H1 (cell line): ENCODE results near the gene SEMA3G. TPM values are rescaled to one million over a fixed set of nuclear protein-coding genes. Genes with fewer than 3 reads are reported as not detected.

Experiments used
- CTCF ChIA-PET: fragments of 300-600 bp; sonication (Branson Sonifier 250); formaldehyde crosslinking; loops from one replicate; lab custom pipeline; 2021; ENCODE audit not compliant: partially characterized antibody; lab: Charles Lee
- POLR2A ChIA-PET: fragments of 300-600 bp; sonication (Branson Sonifier 250); formaldehyde crosslinking; loops from one replicate; lab custom pipeline; 2021; ENCODE audit warnings: inconsistent platforms; ENCODE audit not compliant: partially characterized antibody; lab: Charles Lee
- DNase-seq, 2 experiments: peaks; one replicate each; pipeline versions ENCODE4 v3.0.0 to v3.0.0-alpha.2; 2010 to 2022; ENCODE audit warnings: low spot score in 2 of 2, low read depth in 1 of 2, mixed read lengths in 1 of 2
- FAIRE-seq: peaks from 2 replicates; lab custom pipeline; 2011; peaks lifted over from hg19 to GRCh38; lab: Jason Lieb, UNC
- H2AFZ ChIP-seq: 2 replicates; pipeline ENCODE4 v1.8.1; 2012; ENCODE audit warnings: low read length, inconsistent platforms
- H2AK5ac ChIP-seq: 2 replicates; pipeline ENCODE4 v1.6.1; 2013; ENCODE audit warnings: low read depth, low read length
- H2BK120ac ChIP-seq: replicated peaks from 2 replicates; pipeline ENCODE3; 2013; ENCODE audit warnings: low read depth, low read length, inconsistent platforms
- H2BK12ac ChIP-seq: 2 replicates; pipeline ENCODE4 v1.6.1; 2013; ENCODE audit warnings: low read depth, low read length
- H2BK15ac ChIP-seq: 2 replicates; pipeline ENCODE4 v1.6.1; 2013; ENCODE audit warnings: low read length
- H2BK20ac ChIP-seq: 2 replicates; pipeline ENCODE4 v1.6.1; 2013; ENCODE audit warnings: low read length
- H2BK5ac ChIP-seq: 2 replicates; pipeline ENCODE4 v1.6.1; 2013; ENCODE audit warnings: low read depth, low read length
- H3K14ac ChIP-seq: 2 replicates; pipeline ENCODE4 v1.6.1; 2013; ENCODE audit warnings: inconsistent platforms; ENCODE audit not compliant: insufficient read length
- H3K18ac ChIP-seq: 2 replicates; pipeline ENCODE4 v1.6.1; 2013; ENCODE audit warnings: low read length; ENCODE audit errors: extremely low read depth
- H3K23ac ChIP-seq: 2 replicates; pipeline ENCODE4 v1.6.1; 2013; ENCODE audit warnings: inconsistent platforms; ENCODE audit not compliant: insufficient read length
- H3K23me2 ChIP-seq: 2 replicates; pipeline ENCODE4 v1.6.1; 2013; ENCODE audit warnings: low read depth, low read length
- H3K27ac ChIP-seq: 2 replicates; pipeline ENCODE4 v1.6.1; 2011; ENCODE audit warnings: low read depth, low read length, inconsistent platforms
- H3K27me3 ChIP-seq, 4 experiments: replicated peaks in 1 of 4; 1 replicate in 1 of 4; 2 replicates in 3 of 4; pipeline versions ENCODE4 v1.6.1 to v1.8.1; 2011 to 2013; ENCODE audit warnings: low read length in 3 of 4, mild to moderate bottlenecking in 3 of 4, inconsistent platforms in 2 of 4, mixed read lengths in 2 of 4, moderate library complexity in 1 of 4; ENCODE audit not compliant: control insufficient read depth in 3 of 4, insufficient read depth in 3 of 4; ENCODE audit errors: extremely low read depth in 1 of 4
- H3K36me3 ChIP-seq, 4 experiments: 2 replicates each; pipeline versions ENCODE4 v1.6.1 to v1.8.1; 2011 to 2013; ENCODE audit warnings: mild to moderate bottlenecking in 4 of 4, low read length in 3 of 4, moderate library complexity in 2 of 4, control low read depth in 1 of 4, inconsistent platforms in 1 of 4; ENCODE audit not compliant: insufficient read depth in 4 of 4, control insufficient read depth in 2 of 4
- H3K4ac ChIP-seq: replicated peaks from 2 replicates; pipeline ENCODE3; 2013; ENCODE audit warnings: low read length, low read depth, mixed read lengths, inconsistent platforms; ENCODE audit not compliant: insufficient read length
- H3K4me1 ChIP-seq, 4 experiments: replicated peaks in 1 of 4; 1 replicate in 1 of 4; 2 replicates in 3 of 4; pipeline versions ENCODE4 v1.6.1 to v1.8.1; 2011 to 2013; ENCODE audit warnings: low read length in 3 of 4, inconsistent platforms in 2 of 4, mixed read lengths in 1 of 4; ENCODE audit not compliant: insufficient read depth in 4 of 4, control insufficient read depth in 3 of 4
- H3K4me2 ChIP-seq, 2 experiments: 2 replicates each; pipeline versions ENCODE4 v1.6.1 to v1.8.1; 2011 to 2013; ENCODE audit warnings: low read depth in 2 of 2, low read length in 2 of 2, control low read depth in 1 of 2, inconsistent platforms in 1 of 2, mild to moderate bottlenecking in 1 of 2; ENCODE audit not compliant: insufficient read depth in 1 of 2
- H3K4me3 ChIP-seq, 4 experiments: fragments of 200-600, 300-600 bp in 1 of 4; sonication (generic), shearing (Covaris generic), sonication (Bioruptor Twin) in 1 of 4; 2 replicates each; pipeline versions ENCODE4 v1.5.1 to v1.8.1; 2011 to 2016; ENCODE audit warnings: low read length in 4 of 4, low read depth in 3 of 4, control low read depth in 2 of 4, inconsistent platforms in 2 of 4, mild to moderate bottlenecking in 2 of 4, mixed read lengths in 1 of 4, moderate library complexity in 1 of 4; ENCODE audit not compliant: insufficient read depth in 2 of 4; ENCODE audit errors: extremely low read depth in 1 of 4
- H3K56ac ChIP-seq: replicated peaks from 2 replicates; pipeline ENCODE3; 2013; ENCODE audit warnings: low read depth, mild to moderate bottlenecking, mixed read lengths, low read length, inconsistent platforms; ENCODE audit not compliant: insufficient read length
- H3K79me1 ChIP-seq: 2 replicates; pipeline ENCODE4 v1.6.1; 2013; ENCODE audit warnings: low read depth, low read length, control low read depth
- H3K79me2 ChIP-seq, 2 experiments: 2 replicates each; pipeline versions ENCODE4 v1.6.1 to v1.8.1; 2012 to 2013; ENCODE audit warnings: low read length in 2 of 2, mild to moderate bottlenecking in 2 of 2, inconsistent platforms in 1 of 2; ENCODE audit not compliant: insufficient read depth in 2 of 2, control insufficient read depth in 1 of 2
- H3K9ac ChIP-seq, 4 experiments: replicated peaks in 1 of 4; 1 replicate in 1 of 4; 2 replicates in 3 of 4; pipeline versions ENCODE4 v1.6.1 to v1.8.1; 2011 to 2013; ENCODE audit warnings: low read depth in 3 of 4, low read length in 3 of 4, control low read depth in 2 of 4, mild to moderate bottlenecking in 2 of 4, moderate library complexity in 2 of 4, inconsistent platforms in 1 of 4; ENCODE audit errors: extremely low read depth in 1 of 4
- H3K9me3 ChIP-seq, 2 experiments: 2 replicates each; pipeline versions ENCODE4 v1.6.1 to v1.8.1; 2012 to 2013; ENCODE audit warnings: mild to moderate bottlenecking in 2 of 2, moderate library complexity in 2 of 2, control low read depth in 1 of 2, inconsistent platforms in 1 of 2, low read depth in 1 of 2, low read length in 1 of 2, mixed read lengths in 1 of 2; ENCODE audit not compliant: insufficient read depth in 2 of 2
- H4K20me1 ChIP-seq, 2 experiments: replicated peaks in 1 of 2; 2 replicates each; pipeline versions ENCODE3 to v1.8.1; 2011 to 2013; ENCODE audit warnings: inconsistent platforms in 2 of 2, low read length in 2 of 2, mild to moderate bottlenecking in 1 of 2; ENCODE audit not compliant: insufficient read depth in 2 of 2, control insufficient read depth in 1 of 2
- H4K5ac ChIP-seq: 2 replicates; pipeline ENCODE4 v1.6.1; 2013; ENCODE audit warnings: low read length, low read depth, mixed read lengths, inconsistent platforms; ENCODE audit not compliant: insufficient read length
- H4K8ac ChIP-seq: 2 replicates; pipeline ENCODE4 v1.8.0; 2013; ENCODE audit warnings: mild to moderate bottlenecking, moderate library complexity, low read length, inconsistent platforms; ENCODE audit not compliant: insufficient read depth; ENCODE audit errors: extremely low read depth
- H4K91ac ChIP-seq: replicated peaks from 2 replicates; pipeline ENCODE3; 2013; ENCODE audit warnings: low read length, mixed read lengths, inconsistent platforms; ENCODE audit not compliant: insufficient read length
- BACH1 ChIP-seq: IDR thresholded peaks from 2 replicates; pipeline ENCODE4 v1.6.1; 2012; ENCODE audit warnings: low read length, improper control_type of control experiment
- BCL11A ChIP-seq, 2 experiments: IDR thresholded peaks; one replicate each; pipeline ENCODE4 v1.6.1; 2011; ENCODE audit warnings: low read depth in 2 of 2, low read length in 2 of 2, mild to moderate bottlenecking in 2 of 2
- CEBPB ChIP-seq: IDR thresholded peaks from 2 replicates; pipeline ENCODE4 v1.6.1; 2012; ENCODE audit warnings: low read depth, low read length
- CREB1 ChIP-seq: IDR thresholded peaks from 2 replicates; pipeline ENCODE4 v1.6.1; 2012; ENCODE audit warnings: inconsistent platforms
- CTBP2 ChIP-seq: IDR thresholded peaks from 2 replicates; pipeline ENCODE4 v1.7.0; 2011; ENCODE audit warnings: borderline replicate concordance, mild to moderate bottlenecking, moderate library complexity, mixed read lengths, low read length; ENCODE audit not compliant: insufficient read depth, insufficient read length
- JUN ChIP-seq: IDR thresholded peaks from 2 replicates; pipeline ENCODE4 v1.6.1; 2011; ENCODE audit warnings: low read depth, mild to moderate bottlenecking, improper control_type of control experiment, low read length
- MAX ChIP-seq: IDR thresholded peaks from 2 replicates; pipeline ENCODE4 v1.6.1; 2012; ENCODE audit warnings: inconsistent platforms
- POU5F1 ChIP-seq: IDR thresholded peaks from 2 replicates; pipeline ENCODE4 v1.6.1; 2011; ENCODE audit warnings: low read depth, mild to moderate bottlenecking, low read length, moderate library complexity
- SIX5 ChIP-seq: IDR thresholded peaks from 2 replicates; pipeline ENCODE4 v1.6.1; 2011; ENCODE audit warnings: mild to moderate bottlenecking, low read depth, low read length
- ZNF274 ChIP-seq: IDR thresholded peaks from 2 replicates; pipeline ENCODE4 v1.7.0; 2012; ENCODE audit warnings: low read length, borderline replicate concordance; ENCODE audit errors: extremely low read depth
- WGBS, 2 experiments: shearing (Covaris generic) in 1 of 2; methylation state at CpG; one replicate each; pipeline versions ENCODE4 v1.1.6 to v1.1.7; 2013 to 2015; ENCODE audit warnings: low lambda C conversion rate in 2 of 2, mixed read lengths in 2 of 2, inconsistent platforms in 1 of 2, low coverage in 1 of 2, missing lambda C conversion rate in 1 of 2; ENCODE audit not compliant: insufficient replicate concordance in 2 of 2, insufficient coverage in 1 of 2, insufficient read length in 1 of 2; ENCODE audit errors: extremely low coverage in 1 of 2, missing lambda C conversion rate in 1 of 2; 5-methylcytosine and 5-hydroxymethylcytosine counted together
- polyA plus RNA-seq, 7 experiments: library from polyadenylated mRNA; depleted of rRNA in 3 of 7; stranded (reverse) in 5 of 7; unstranded in 2 of 7; fragments of >200 nt in 5 of 7; fragments of 200-250 nt in 2 of 7; gene quantifications; 1 replicate in 5 of 7; 2 replicates in 1 of 7; 4 replicates in 1 of 7; pipeline versions ENCODE4 v1.2.1 to v1.2.3, GENCODE V29; 2011 to 2013; ENCODE audit warnings: missing spikeins in 2 of 7, mixed read lengths in 2 of 7
- total RNA-seq: library from RNA; stranded (reverse); fragmentation: NEBNext Ultra II Directional; extraction: Animal tissue kit (Norgen Biotek cat#: 25700); gene quantifications from 2 replicates; pipeline ENCODE4 v1.2.1, GENCODE V29; 2021

SEMA3G gene
- total and polyA plus RNA-seq, 2 of the 8 experiments (the other 6 are each of a cell fraction or from before 2014, with no cell fraction given) = 0.95 to 1.5 TPM

- no peak overlapping the region for H3K4me3 ChIP-seq
- H2BK5ac ChIP-seq = no peak overlapping the region
- H3K23me2 ChIP-seq = peaks cover 3% of the 10 kb centered on the region; the same call in 1 of the 2 replicates
- ChIA-PET POLR2A (interaction anchor here (1.6 kb wide), 1 partner anchor 12 kb away, joined by 6 read pairs; no protein-coding TSS in a partner anchor), CTCF (interaction anchor here (0.9 to 4.1 kb wide), 6 partner anchors 11 to 100 kb away, joined by 3 to 20 read pairs (median 3); no protein-coding TSS in a partner anchor)
- H4K5ac ChIP-seq = no peak overlapping the region
- no peak overlapping the region for H3K14ac ChIP-seq
- H3K4me2 ChIP-seq = no peak overlapping the region
- TF ChIP-seq ZNF274 = no peak
- no peak for TF ChIP-seq POU5F1
- TF ChIP-seq BACH1 = no peak
- TF ChIP-seq JUN = no peak
- no peak for TF ChIP-seq BCL11A (IDR thresholded peaks at IDR 0.05; ENCODE audit: low read depth in 2 of 2, low read length in 2 of 2)
- TF ChIP-seq CREB1 = no peak
- no peak for TF ChIP-seq CTBP2
- TF ChIP-seq CEBPB = no peak
- no peak for TF ChIP-seq SIX5
- TF ChIP-seq MAX = no peak
- H2AFZ ChIP-seq = no peak overlapping the region
- H3K79me2 ChIP-seq = no peaks in the 10 kb centered on the region
- H4K20me1 ChIP-seq = no peaks in the 10 kb centered on the region
- no peaks in the 10 kb centered on the region for H3K27me3 ChIP-seq
- DNase-seq = no peak
- H3K56ac ChIP-seq = no peak overlapping the region
- no peak overlapping the region for H4K91ac ChIP-seq
- H2BK20ac ChIP-seq = no peak overlapping the region
- no peak overlapping the region for H3K27ac ChIP-seq
- no peak overlapping the region for H3K9ac ChIP-seq
- no peak overlapping the region for H4K8ac ChIP-seq
- peaks cover 0 to 6% (median 4%) of the 10 kb centered on the region in 4 experiments; a peak in 3 of 7 replicates for H3K4me1 ChIP-seq
- no peak overlapping the region for H3K18ac ChIP-seq
- H3K79me1 ChIP-seq = peaks cover 3% of the 10 kb centered on the region; the same call in 1 of the 2 replicates
- no peaks in the 10 kb centered on the region for H3K9me3 ChIP-seq
- H3K23ac ChIP-seq = no peak overlapping the region
- H3K36me3 ChIP-seq = no peaks in the 10 kb centered on the region
- FAIRE-seq = no peak
- no peak overlapping the region for H3K4ac ChIP-seq
- H2BK15ac ChIP-seq = no peak overlapping the region
- H2BK12ac ChIP-seq = no peak overlapping the region
- no peak overlapping the region for H2AK5ac ChIP-seq
- no peak overlapping the region for H2BK120ac ChIP-seq
- WGBS, 2 experiments = 92% methylated on average over 16 of the region's 16 CpGs; no CpG with 5 or more reads in 1 of the 2 experiments
These were observed 5.3 kb downstream of the SEMA3G start for GRCh38 chr3:52439426-52440248.
